CD4-positive, alpha-beta T cell (primary cell): Measurements from ENCODE around the gene ANKRD44. TPM values are rescaled to one million over a fixed set of nuclear protein-coding genes. Genes with fewer than 3 reads are reported as not detected.

Source experiments
- ATAC-seq: fragments of 200-7000 bp; cut with Tn5 transposase; one replicate; pipeline ENCODE4 v1.10.0; 2022; ENCODE audit warnings: mild to moderate bottlenecking; ENCODE audit not compliant: poor library complexity
- CTCF ChIA-PET: fragments of 350-600 bp; sonication (Branson Sonifier 250); formaldehyde crosslinking; loops from one replicate; lab custom pipeline; 2021; ENCODE audit warnings: antibody characterized with exemption, inconsistent platforms; lab: Charles Lee
- POLR2A ChIA-PET: fragments of 350-600 bp; sonication (Branson Sonifier 250); formaldehyde crosslinking; loops from one replicate; lab custom pipeline; 2021; ENCODE audit warnings: antibody characterized with exemption, inconsistent platforms; lab: Charles Lee
- DNase-seq, 14 experiments: peaks; one replicate each; pipeline ENCODE4 v3.0.0-alpha.2; 2013 to 2020; ENCODE audit warnings: mixed read lengths in 2 of 14
- H3K27ac ChIP-seq, 2 donors: one replicate each; pipeline versions ENCODE4 v1.5.1 to v1.7.0; 2013; ENCODE audit warnings: low read length in 2 of 2, low read depth in 1 of 2, mild to moderate bottlenecking in 1 of 2
- H3K27me3 ChIP-seq, 2 experiments: 1 replicate in 1 of 2; 2 replicates in 1 of 2; pipeline versions ENCODE4 v1.6.1 to v1.7.0; 2013; ENCODE audit warnings: low read length in 2 of 2, control low read depth in 1 of 2, mild to moderate bottlenecking in 1 of 2, moderate library complexity in 1 of 2; ENCODE audit not compliant: insufficient read depth in 2 of 2, control insufficient read depth in 1 of 2
- H3K36me3 ChIP-seq: one replicate; pipeline ENCODE4 v1.6.1; 2013; ENCODE audit warnings: low read length, control low read depth; ENCODE audit not compliant: insufficient read depth
- H3K4me1 ChIP-seq: one replicate; pipeline ENCODE4 v1.6.1; 2013; ENCODE audit warnings: low read length, control low read depth; ENCODE audit not compliant: insufficient read depth
- H3K4me3 ChIP-seq: one replicate; pipeline ENCODE4 v1.5.1; 2013; ENCODE audit warnings: mild to moderate bottlenecking, low read length, moderate library complexity
- H3K9me3 ChIP-seq, 2 experiments: 1 replicate in 1 of 2; 2 replicates in 1 of 2; pipeline versions ENCODE4 v1.6.1 to v1.7.0; 2013; ENCODE audit warnings: low read length in 2 of 2, mild to moderate bottlenecking in 2 of 2, control low read depth in 1 of 2, moderate library complexity in 1 of 2; ENCODE audit not compliant: control insufficient read depth in 1 of 2, insufficient read depth in 1 of 2
- H3K27ac Mint-ChIP-seq: one replicate; pipeline ENCODE4 v1.8.0; 2020; ENCODE audit warnings: mixed read lengths
- H3K27me3 Mint-ChIP-seq: one replicate; pipeline ENCODE4 v1.8.0; 2021; ENCODE audit warnings: mixed read lengths
- H3K36me3 Mint-ChIP-seq: one replicate; pipeline ENCODE4 v1.8.0; 2021; ENCODE audit warnings: low read depth, mixed read lengths
- H3K4me1 Mint-ChIP-seq: one replicate; pipeline ENCODE4 v1.8.0; 2021; ENCODE audit warnings: low read depth, mixed read lengths
- H3K4me3 Mint-ChIP-seq: one replicate; pipeline ENCODE4 v1.8.0; 2020; ENCODE audit warnings: mild to moderate bottlenecking, mixed read lengths
- H3K9me3 Mint-ChIP-seq: one replicate; pipeline ENCODE4 v1.8.0; 2020; ENCODE audit warnings: mixed read lengths
- CTCF ChIP-seq: fragments of 200-600 bp; IDR thresholded peaks from one replicate; pipeline ENCODE4 v1.8.0; 2022; ENCODE audit warnings: antibody characterized with exemption, mild to moderate bottlenecking
- intact Hi-C, 2 experiments: fragments of 100-400 bp; cut with DNase I in 1 of 2; cut with micrococcal nuclease in 1 of 2; formaldehyde crosslinking; loops; one replicate each; pipeline versions ENCODE4 v1.15.1 to v1.9.0; 2023 to 2025; cut with DNase I, micrococcal nuclease
- total RNA-seq, 174 experiments: library from RNA in 2 of 174; stranded (reverse) in 2 of 174; gene quantifications; one replicate each; pipeline ENCODE4 v1.2.3 and lab custom pipeline; 2021 to 2026

ANKRD44 gene
- total RNA-seq, 2 experiments from 2014 or later, result 170 to 186 TPM

- no peaks in the 10 kb centered on the region for H3K27me3 Mint-ChIP-seq
- H3K4me1 Mint-ChIP-seq, result peaks cover 98% of the 10 kb centered on the region
- Histone ChIP-seq H3K4me3 (peak overlapping the region; percentile 15), H3K4me1 (peaks cover 82% of the 10 kb centered on the region), H3K27ac (peak overlapping the region; percentile 79 to 86), H3K9me3 (no peaks in the 10 kb centered on the region), H3K27me3 (no peaks in the 10 kb centered on the region), H3K36me3 (peaks cover 10% of the 10 kb centered on the region)
- intact Hi-C loops, result loop anchor here in 1 of 2 experiments (2.0 kb wide), 3 partner anchors 14 to 28 kb away; no protein-coding TSS in a partner anchor
- H3K4me3 Mint-ChIP-seq, result peak overlapping the region; percentile 78
- peaks cover 31% of the 10 kb centered on the region for H3K36me3 Mint-ChIP-seq
- ChIA-PET POLR2A (interaction anchor here (0.6 to 29.8 kb wide), 17 partner anchors 9 to 241 kb away, joined by 3 to 754 read pairs (median 5); partner anchors contain the start of genes ANKRD44 and COQ10B), CTCF (interaction anchor here (0.9 to 2.2 kb wide), 3 partner anchors 21 to 61 kb away, joined by 3 to 5 read pairs (median 3); no protein-coding TSS in a partner anchor)
- ATAC-seq (peak; percentile 46), DNase-seq (peak in 8 of 14 experiments; percentile 11 to 86 (median 44))
- no peak for TF ChIP-seq CTCF
- H3K27ac Mint-ChIP-seq, result peak overlapping the region; percentile 98
- no peaks in the 10 kb centered on the region for H3K9me3 Mint-ChIP-seq
Measured at GRCh38 chr2:197212344-197213262, 98.0 kb downstream of the ANKRD44 start.

GRCh38 chr2:197211881-197212342 is 98.7 kb downstream of the ANKRD44 start:
- Mint-ChIP-seq H3K9me3 (no peaks in the 10 kb centered on the region), H3K4me3 (peak overlapping the region; percentile 61), H3K27me3 (no peaks in the 10 kb centered on the region), H3K36me3 (peaks cover 34% of the 10 kb centered on the region), H3K27ac (peak overlapping the region; percentile 98), H3K4me1 (peaks cover 98% of the 10 kb centered on the region)
- DNase-seq (peak in 3 of 14 experiments; percentile 28 to 84 (median 75)), ATAC-seq (no peak)
- Histone ChIP-seq H3K27ac (peak overlapping the region; percentile 79 to 86), H3K36me3 (peaks cover 10% of the 10 kb centered on the region), H3K9me3 (no peaks in the 10 kb centered on the region), H3K27me3 (no peaks in the 10 kb centered on the region), H3K4me3 (no peak overlapping the region), H3K4me1 (peaks cover 85% of the 10 kb centered on the region)
- CTCF ChIA-PET, result interaction anchor here (0.9 to 1.3 kb wide), 2 partner anchors 20 to 62 kb away, joined by 3 read pairs; no protein-coding TSS in a partner anchor
- intact Hi-C loops, result loop anchor here in 1 of 2 experiments (2.0 kb wide), 3 partner anchors 13 to 29 kb away; no protein-coding TSS in a partner anchor
- POLR2A ChIA-PET, result interaction anchor here (1.6 to 29.8 kb wide), 6 partner anchors 9 to 90 kb away, joined by 5 to 754 read pairs (median 16); partner anchors contain the start of gene ANKRD44
- TF ChIP-seq CTCF, result no peak

- Mint-ChIP-seq H3K4me1 (peaks cover 98% of the 10 kb centered on the region), H3K9me3 (no peaks in the 10 kb centered on the region), H3K4me3 (peak overlapping the region; percentile 73), H3K27me3 (no peaks in the 10 kb centered on the region), H3K27ac (peak overlapping the region; percentile 98), H3K36me3 (peaks cover 31% of the 10 kb centered on the region)
- Histone ChIP-seq H3K27me3 (no peaks in the 10 kb centered on the region), H3K27ac (peak overlapping the region; percentile 79 to 86), H3K36me3 (peaks cover 3% of the 10 kb centered on the region), H3K9me3 (no peaks in the 10 kb centered on the region), H3K4me1 (peaks cover 86% of the 10 kb centered on the region), H3K4me3 (peak overlapping the region; percentile 15)
- TF ChIP-seq CTCF, result no peak
- ATAC-seq, result no peak
- CTCF ChIA-PET, result interaction anchor here (1.1 to 1.4 kb wide), 2 partner anchors 19 to 98 kb away, joined by 3 read pairs; no protein-coding TSS in a partner anchor
- DNase-seq, result no peak
- intact Hi-C loops, result no loop called here
- POLR2A ChIA-PET, result interaction anchor here (0.6 to 29.8 kb wide), 15 partner anchors 9 to 224 kb away, joined by 3 to 754 read pairs (median 5); partner anchors contain the start of genes ANKRD44 and SF3B1
Measured at GRCh38 chr2:197210430-197210829, 100.2 kb downstream of the ANKRD44 start.
